Activated T-helper 1 cell treated with anti-CD3 and anti-CD28 coated beads, Interleukin-2, amount 50 U/mL, for 16 hours (primary cell): ENCODE results near the gene RBBP7.

ENCODE experiments used
- DNase-seq, 2 donors: peaks; one replicate each; pipeline ENCODE4 v3.0.0-alpha.2; 2020; ENCODE audit warnings: low read depth in 1 of 2, low spot score in 1 of 2

RBBP7 gene

GRCh38 chrX:16870095-16870861 lies at the start of gene RBBP7:
Gene RBBP7 (minus strand): TSS chrX:16870362. CDS start chrX:16870053, 309 bp downstream.
- peak; percentile 72 to 94 for DNase-seq

GRCh38 chrX:16918979-16919378 lies 48.8 kb upstream of the RBBP7 start:
- DNase-seq = no peak

DNA sequence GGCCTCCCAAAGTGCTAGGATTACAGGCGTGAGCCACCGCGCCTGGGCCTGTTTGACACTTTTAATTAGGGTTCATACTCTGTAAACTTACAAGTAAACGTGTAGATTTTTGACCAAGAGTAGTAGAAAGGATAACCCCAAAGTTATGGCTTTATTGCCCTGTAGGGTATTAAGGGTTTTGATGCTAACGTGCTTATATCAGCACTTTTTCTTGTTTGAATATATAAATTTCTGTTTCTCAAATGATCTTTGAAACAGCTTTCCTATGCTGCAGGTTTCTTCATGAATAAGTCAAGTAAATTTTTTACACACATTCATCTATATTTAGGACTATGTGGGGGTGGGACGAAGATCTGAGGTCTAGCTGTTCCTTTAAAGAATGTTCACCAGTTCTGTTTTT lies 47.0 kb upstream of the RBBP7 start:
- DNase-seq = no peak

DNA sequence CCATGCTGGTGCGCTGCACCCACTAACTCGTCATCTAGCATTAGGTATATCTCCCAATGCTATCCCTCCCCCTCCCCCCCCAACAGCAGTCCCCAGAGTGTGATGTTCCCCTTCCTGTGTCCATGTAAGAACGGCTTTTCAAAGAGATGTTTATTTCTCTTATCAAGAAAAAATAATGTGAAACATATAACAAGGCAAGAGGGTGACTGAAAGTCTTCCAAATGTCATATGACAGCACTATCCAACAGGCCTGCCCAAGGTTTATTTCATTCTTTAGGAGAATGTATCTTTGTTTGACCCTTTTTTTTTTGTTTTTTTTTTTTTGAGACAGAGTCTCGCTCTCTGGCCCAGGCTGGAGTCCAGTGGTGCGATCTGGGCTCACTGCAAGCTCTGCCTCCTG lies 46.4 kb upstream of the RBBP7 start:
- no peak for DNase-seq

- no peak for DNase-seq
These were observed 43.9 kb upstream of the RBBP7 start for GRCh38 chrX:16914058-16914457.

DNA sequence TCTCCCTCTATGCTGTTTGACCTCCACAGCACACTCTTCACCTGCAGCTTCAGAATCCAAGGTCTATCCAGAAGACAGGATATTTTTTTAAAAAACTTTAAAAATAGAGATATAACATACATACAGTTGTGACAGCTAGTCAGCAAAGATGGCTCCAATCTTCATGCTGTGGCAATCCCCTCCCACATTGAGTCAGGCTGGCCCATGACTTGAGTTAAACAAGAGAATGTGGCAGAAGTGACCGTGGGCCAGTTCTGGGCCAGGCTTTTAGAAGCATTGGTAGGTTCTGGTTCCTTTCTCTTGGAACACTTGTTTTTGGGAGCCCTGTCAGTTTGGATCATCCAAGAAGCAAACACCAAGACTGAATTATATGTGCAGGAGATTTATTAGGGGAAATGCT lies 40.2 kb upstream of the RBBP7 start:
- DNase-seq = no peak

- no peak for DNase-seq
These were observed 33.3 kb upstream of the RBBP7 start for GRCh38 chrX:16903274-16904022.

DNA sequence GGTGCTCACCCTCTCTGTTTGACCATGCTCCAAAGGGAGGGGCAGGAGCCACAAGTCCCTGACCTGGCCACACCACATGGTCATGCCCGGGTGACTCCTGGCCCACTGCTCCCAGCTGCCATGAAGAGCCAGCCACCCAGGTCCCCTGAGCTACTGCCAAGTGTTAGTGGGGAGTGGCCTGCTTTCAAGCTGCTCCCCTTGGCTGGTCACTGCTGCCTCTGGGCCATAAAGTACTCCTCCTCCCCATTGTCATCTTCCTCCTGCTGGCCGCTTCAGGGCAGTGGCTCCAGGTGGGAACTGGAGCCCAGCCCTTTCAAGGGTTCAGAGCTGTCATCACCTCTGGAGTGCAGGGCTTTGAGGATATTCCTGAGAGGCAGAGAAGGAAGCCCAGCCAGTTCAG lies 27.3 kb upstream of the RBBP7 start:
- no peak for DNase-seq

DNA sequence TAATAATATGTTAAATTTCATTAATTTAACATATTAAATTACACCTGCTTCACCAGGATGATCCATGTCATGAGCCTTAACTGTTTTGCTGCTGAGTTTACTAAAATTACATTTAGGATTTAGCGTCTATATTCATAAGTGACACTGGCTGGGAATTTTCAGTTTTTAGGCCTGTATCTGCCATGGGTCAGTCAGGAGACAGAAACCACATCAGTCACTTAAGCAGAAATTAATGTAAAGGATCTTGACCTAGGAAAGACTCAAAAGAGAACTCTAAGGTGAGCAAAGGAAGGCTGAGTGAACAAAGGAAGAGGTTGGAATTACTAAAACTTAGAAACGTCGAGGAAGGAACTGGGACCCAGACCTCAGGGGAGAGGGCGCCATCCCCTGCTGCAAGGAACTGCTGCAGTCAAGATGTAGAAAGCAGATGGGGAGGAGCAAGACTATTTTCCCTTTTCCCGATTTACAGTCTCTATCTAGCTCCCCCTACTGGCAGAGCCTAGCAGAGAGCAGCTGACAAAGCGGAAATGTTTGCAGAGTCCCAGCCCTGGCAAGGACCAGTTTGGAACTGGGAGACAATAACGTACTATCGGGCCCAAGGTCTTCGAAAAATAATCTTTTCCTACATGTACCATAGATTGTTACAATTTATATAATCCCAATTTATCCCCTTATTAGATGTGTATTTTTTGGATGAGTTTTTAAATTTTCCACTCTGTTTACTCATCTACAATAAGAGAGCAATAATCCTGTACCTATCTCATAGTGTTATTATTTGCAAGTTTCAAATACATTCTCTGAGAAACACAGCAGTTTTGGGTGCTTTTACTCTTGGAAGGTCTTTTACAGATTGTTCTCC lies 22.6 kb upstream of the RBBP7 start:
- DNase-seq = peak in 1 of 2 donors; percentile 33

- no peak for DNase-seq
These were observed 15.5 kb upstream of the RBBP7 start for GRCh38 chrX:16885628-16886027.

- no peak for DNase-seq
These were observed 13.3 kb upstream of the RBBP7 start for GRCh38 chrX:16883487-16883804.

- DNase-seq = peak; percentile 26 to 28
These were observed 12.7 kb upstream of the RBBP7 start for GRCh38 chrX:16882702-16883486.

DNA sequence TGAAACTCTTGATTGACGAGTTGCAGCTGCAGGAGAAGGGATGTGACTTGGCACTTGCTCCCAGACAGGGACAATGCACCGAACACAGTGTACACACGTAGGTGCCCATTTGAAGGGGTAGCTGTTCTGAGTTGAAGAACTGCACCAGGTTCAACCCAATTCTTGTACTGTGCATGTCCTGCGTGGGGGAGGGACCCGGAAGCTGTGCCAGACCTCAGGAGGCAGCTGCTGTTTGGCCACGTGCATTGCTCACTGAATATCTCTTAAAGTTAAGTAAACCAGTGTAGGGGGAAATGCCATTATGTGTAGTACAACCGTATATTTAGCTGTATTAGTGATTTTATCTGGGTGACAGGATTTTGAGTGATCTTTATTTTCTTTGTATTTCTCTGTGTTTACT lies 12.0 kb upstream of the RBBP7 start:
- no peak for DNase-seq

DNA sequence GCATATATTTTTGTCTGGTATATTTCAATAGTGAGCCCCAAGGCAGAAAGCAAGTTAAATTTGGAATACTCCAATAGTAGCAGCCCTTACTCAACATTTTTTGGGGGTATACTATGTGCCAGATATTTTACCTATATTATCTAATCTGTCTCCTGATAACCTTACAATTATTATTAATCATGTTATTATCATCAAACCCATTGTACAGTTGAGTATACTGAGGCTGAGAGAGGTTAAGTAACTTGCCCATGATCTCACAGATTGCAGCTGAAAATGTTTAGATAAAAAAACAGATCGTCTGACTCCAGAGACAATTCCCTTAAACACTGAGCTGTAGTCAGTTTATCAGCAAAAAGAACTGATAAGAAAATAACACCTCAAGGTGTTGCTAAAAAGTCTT lies 6.5 kb upstream of the RBBP7 start:
- DNase-seq = no peak

- DNase-seq = no peak
These were observed 4.4 kb upstream of the RBBP7 start for GRCh38 chrX:16874458-16875095.

DNA sequence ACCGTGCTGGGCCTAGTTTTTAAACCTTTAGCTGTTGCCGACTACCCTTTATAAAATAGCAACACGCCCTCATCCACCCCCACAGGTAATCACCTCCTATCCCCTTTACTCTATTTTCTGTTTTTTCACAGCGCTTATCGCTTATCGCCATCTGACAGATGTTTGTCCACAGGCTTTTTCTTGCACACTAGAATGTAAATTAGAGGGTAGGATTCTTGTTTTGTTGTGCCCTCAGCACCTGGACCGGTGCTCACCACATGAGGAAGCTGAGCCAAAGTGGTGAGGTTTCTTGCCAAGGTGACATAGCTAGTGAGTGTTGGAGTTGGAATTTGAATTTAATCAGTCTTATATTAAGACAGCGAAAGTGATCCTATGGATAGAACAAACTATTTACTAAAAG lies 2.9 kb upstream of the RBBP7 start:
- no peak for DNase-seq

DNA sequence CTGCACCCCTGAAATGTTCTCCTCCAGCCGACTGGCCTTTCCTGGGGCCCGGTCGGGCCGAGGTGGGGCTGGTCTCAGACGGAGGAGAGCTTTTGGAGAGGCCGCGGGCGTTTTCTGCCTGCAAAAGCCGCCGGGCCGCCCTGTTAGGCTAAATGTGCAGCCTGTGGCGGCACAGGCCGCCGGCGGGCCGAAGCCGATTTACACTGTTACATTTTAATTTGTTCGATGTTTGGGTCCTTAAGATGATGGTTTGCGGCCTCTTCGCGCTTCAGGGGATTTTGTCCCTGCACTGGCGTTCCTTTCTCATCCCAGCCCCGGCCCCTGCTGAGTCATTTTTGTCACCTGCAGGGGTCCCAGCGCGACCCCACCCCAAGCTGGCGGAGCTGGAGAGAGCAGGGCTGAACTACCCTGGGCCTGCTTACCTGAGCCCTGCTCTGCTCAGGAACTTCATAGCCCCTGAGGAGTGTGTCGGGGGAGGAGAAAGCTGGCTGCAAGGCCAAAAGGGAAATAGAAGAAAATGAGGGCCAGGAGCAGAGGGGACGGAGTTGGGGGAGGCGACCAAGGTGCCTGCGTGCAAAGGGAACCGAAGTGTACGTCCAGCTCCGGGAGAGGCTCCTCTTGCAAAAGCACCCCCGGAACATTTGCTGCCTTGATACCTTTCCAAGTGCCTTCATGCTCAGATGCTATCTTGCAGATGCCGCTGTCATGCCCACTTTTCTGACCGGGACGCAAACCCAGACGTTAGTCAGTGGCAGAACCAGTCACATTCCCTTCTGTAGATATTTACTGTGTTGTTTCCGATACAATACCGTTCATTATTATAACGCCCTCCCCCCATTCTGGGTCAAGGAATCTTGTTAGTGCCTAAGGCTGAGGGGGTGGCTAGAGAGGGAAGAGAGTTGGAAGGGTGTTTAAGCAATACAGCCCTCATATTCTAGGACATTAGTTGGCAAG lies 977 bp upstream of the RBBP7 start:
- DNase-seq = no peak

DNA sequence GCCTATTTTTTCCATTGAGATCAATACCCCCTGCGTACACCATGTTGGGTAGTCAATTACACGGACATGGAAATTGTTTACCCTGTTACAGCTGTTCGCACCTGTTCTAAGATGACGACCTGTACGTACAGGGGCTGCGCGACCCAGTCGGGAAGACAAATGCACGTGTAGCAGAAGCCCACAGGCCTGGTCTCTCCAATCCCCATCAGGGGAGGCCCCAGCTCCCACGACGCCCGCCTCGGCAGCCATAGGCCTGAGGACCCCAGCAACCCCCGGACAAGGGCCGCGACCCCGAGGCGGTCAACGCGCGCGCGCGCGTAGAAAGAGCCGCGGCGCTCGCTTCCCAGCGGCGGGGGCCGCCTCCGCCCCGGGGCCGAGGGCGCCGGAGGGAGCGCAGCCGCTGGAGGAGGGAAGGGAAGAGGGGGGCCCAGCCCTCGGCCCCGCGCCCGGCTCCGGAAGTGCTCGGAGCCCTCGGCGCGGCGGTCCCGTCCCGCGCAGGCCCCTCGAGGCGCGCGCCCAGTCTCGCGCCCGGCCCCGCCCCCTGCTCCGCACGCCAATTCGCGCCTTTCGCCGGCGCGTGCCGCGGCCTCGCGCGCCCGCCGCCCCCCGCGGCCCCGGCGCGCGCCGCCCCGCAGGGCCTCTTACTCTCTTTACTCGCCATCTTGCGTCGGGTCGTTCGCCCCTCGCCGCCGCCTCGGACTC lies 618 bp downstream of the RBBP7 start:
- DNase-seq = peak in 1 of 2 donors; percentile 37

DNA sequence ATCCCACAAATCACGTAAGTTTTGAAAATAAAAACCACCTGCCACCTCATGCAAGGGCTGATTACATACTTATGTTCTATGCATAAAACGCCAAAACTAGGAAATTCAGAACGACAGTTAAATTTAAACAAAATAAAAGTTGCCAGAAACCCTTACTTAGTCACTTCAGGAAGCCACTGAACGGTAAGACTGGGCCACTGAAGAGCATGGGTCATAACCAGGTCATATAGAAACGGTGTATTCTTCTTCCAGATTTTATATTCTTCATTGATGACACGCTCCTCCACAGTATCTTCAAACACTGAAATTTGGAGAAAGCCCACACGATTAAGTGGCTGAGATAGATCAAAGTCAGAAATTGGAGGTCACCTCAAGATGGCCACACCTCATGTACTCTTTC lies 1.2 kb downstream of the RBBP7 start:
- DNase-seq = no peak
